ENCODE data around the gene NUP107. TPM values are rescaled to one million over a fixed set of nuclear protein-coding genes. Genes with fewer than 3 reads are reported as not detected.

NUP107 gene
- total RNA-seq, 6 experiments from 2014 or later = 9.6 to 17.7 (median 11.9) TPM

DNA sequence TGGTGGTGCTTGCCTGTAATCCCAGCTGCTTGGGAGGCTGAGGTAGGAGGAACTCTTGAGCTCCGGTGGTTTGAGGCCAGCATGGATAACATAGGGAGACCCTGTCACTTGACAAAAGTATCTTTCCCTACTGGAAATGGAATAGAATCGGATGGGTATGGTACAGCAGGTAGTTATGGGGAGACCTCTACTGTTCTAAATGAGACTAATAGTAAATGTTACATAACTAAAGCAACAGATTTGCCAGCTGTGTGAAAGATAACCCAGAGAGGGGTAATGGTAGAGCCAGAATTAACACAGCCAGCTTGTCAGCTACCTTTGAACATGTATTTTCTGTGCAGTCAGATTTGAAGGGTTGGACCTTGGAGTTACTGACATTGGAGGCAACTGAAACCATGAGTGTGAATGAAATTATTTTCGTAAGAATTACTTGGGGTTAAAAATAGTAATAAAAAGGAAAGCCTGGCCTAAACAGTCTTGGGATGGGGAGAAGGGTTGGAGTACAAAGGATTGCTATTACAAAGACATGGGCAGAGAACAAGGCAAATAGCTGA lies 21.7 kb upstream of the NUP107 start:
- ATAC-seq = peak; percentile 77 to 97 (median 88)
- TF ChIP-seq POLR2A (IDR thresholded peaks at IDR 0.05) = no peak
- TF ChIP-seq, protein P1, sequence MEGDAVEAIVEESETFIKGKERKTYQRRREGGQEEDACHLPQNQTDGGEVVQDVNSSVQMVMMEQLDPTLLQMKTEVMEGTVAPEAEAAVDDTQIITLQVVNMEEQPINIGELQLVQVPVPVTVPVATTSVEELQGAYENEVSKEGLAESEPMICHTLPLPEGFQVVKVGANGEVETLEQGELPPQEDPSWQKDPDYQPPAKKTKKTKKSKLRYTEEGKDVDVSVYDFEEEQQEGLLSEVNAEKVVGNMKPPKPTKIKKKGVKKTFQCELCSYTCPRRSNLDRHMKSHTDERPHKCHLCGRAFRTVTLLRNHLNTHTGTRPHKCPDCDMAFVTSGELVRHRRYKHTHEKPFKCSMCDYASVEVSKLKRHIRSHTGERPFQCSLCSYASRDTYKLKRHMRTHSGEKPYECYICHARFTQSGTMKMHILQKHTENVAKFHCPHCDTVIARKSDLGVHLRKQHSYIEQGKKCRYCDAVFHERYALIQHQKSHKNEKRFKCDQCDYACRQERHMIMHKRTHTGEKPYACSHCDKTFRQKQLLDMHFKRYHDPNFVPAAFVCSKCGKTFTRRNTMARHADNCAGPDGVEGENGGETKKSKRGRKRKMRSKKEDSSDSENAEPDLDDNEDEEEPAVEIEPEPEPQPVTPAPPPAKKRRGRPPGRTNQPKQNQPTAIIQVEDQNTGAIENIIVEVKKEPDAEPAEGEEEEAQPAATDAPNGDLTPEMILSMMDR (IDR thresholded peaks at IDR 0.05) = peak in 3 of 4 donors; percentile 9 to 33 (median 32)
- H3K36me3 ChIP-seq = peaks cover 0 to 9% (median 4%) of the 10 kb centered on the region in 4 donors
- H3K9me3 ChIP-seq = no peaks in the 10 kb centered on the region
- H3K27me3 ChIP-seq = no peaks in the 10 kb centered on the region
- H3K4me3 ChIP-seq = no peak overlapping the region
- 35% methylated on average over 3 of the region's 3 CpGs for WGBS (ENCODE audit: insufficient coverage, low coverage, low lambda C conversion rate, missing lambda C conversion rate)
- H3K4me1 ChIP-seq = peaks cover 0 to 15% (median 0%) of the 10 kb centered on the region in 4 donors
- intact Hi-C loops (cut with DNase I) = no loop called here
- no peak for DNase-seq
- H3K27ac ChIP-seq = no peak overlapping the region

DNA sequence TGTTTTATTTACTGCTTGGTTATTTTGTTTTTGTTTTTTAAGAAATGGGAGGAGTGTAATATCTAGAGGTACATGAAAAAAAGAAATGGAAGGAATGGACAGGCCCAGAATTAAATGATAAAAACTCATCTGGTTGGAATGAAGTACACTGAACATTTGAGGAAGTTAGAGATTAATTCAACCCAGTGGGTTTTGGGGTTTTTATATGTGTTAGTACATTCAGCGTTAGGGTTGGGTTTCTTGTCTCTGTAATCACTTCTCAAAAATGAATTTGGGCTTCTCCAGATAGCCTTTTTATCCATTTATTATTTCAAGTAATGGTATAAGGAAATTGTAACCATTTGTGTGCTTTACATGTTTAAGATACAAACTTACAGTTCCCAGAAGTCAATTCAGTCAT lies 19.5 kb upstream of the NUP107 start:
- intact Hi-C loops (cut with DNase I) = no loop called here

DNA sequence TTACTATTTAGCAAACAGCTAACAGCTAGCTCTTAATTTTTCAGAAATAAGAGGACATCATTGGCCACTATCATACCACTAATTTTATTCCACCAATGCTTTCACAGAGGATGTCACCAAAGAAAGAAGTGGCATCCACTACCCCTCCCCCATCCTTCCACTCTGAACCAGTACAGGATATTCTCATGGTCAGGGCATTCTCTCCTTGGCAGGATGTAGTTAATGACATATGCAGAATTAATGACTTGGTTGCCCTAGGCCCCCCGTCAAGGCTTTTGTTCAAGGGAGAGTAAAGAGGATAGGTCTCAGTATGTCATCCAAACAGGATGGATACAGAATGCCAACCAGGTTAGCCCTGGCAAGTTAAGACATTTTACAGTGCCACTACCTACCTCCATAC lies 18.9 kb upstream of the NUP107 start:
- H3K4me3 ChIP-seq = no peak overlapping the region
- no peaks in the 10 kb centered on the region for H3K9me3 ChIP-seq
- ATAC-seq (no peak), DNase-seq (no peak)
- intact Hi-C loops (cut with DNase I) = no loop called here
- H3K27me3 ChIP-seq = no peaks in the 10 kb centered on the region
- H3K27ac ChIP-seq = no peak overlapping the region
- H3K4me1 ChIP-seq = peaks cover 0 to 15% (median 0%) of the 10 kb centered on the region in 4 donors
- 60% methylated on average over 1 of the region's 1 CpG for WGBS (ENCODE audit: insufficient coverage, low coverage, low lambda C conversion rate, missing lambda C conversion rate)
- TF ChIP-seq, protein P1 (IDR thresholded peaks at IDR 0.05) = no peak
- no peak for TF ChIP-seq POLR2A (IDR thresholded peaks at IDR 0.05)
- H3K36me3 ChIP-seq = no peaks in the 10 kb centered on the region

More for the DNA sequence above, 19.5 kb upstream of the NUP107 start:
- H3K4me3 ChIP-seq = no peak overlapping the region
- no peaks in the 10 kb centered on the region for H3K36me3 ChIP-seq
- 71% methylated on average over 1 of the region's 1 CpG for WGBS (ENCODE audit: insufficient coverage, low coverage, low lambda C conversion rate, missing lambda C conversion rate)
- H3K27ac ChIP-seq = no peak overlapping the region
- TF ChIP-seq, protein P1 (IDR thresholded peaks at IDR 0.05) = no peak
- peaks cover 0 to 15% (median 0%) of the 10 kb centered on the region in 4 donors for H3K4me1 ChIP-seq
- no peaks in the 10 kb centered on the region for H3K9me3 ChIP-seq
- DNase-seq (no peak), ATAC-seq (no peak)
- no peaks in the 10 kb centered on the region for H3K27me3 ChIP-seq

DNA sequence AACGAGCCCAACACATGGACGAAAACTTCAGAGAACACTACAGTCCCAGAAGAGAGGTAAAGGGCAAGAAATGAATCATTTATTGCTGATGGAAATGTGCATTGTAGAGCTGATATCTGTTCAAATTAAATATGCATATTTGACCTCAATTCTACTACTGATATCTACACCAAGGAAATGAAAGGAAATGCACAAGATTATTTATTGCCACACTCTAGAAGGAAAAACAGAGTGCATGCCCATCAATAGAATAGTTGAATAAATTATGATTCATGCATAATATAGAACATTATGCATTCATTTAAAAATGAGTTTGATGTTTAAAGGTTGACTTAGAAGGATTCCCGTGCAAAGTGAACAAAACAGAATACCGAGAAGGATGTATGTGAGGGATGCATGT lies 15.6 kb upstream of the NUP107 start:
- no peaks in the 10 kb centered on the region for H3K4me1 ChIP-seq
- TF ChIP-seq, protein P1 (IDR thresholded peaks at IDR 0.05) = no peak
- TF ChIP-seq POLR2A (IDR thresholded peaks at IDR 0.05) = no peak
- no peaks in the 10 kb centered on the region for H3K36me3 ChIP-seq
- intact Hi-C loops (cut with DNase I) = no loop called here
- no peaks in the 10 kb centered on the region for H3K9me3 ChIP-seq
- H3K27me3 ChIP-seq = no peaks in the 10 kb centered on the region
- no peak for DNase-seq
- no peak overlapping the region for H3K4me3 ChIP-seq
- 84% methylated on average over 4 of the region's 4 CpGs for WGBS (ENCODE audit: insufficient coverage, low coverage, low lambda C conversion rate, missing lambda C conversion rate)
- no peak for ATAC-seq
- no peak overlapping the region for H3K27ac ChIP-seq

Data from right lobe of liver (tissue), 6 donors.